SK-N-SH (cell line): ENCODE measurements around the gene MBD6. TPM values are rescaled to one million over a fixed set of nuclear protein-coding genes. Genes with fewer than 3 reads are reported as not detected.

Experiments used
- CTCF ChIA-PET: fragments of 300-600, 350-600 bp; formaldehyde crosslinking; extraction: SDS; loops from one replicate; lab custom pipeline; 2021; lab: Yijun Ruan, JAX
- POLR2A ChIA-PET: fragments of 350-600 bp; sonication (Branson Sonifier 250); formaldehyde crosslinking; extraction: SDS; loops from one replicate; lab custom pipeline; 2020; ENCODE audit warnings: antibody characterized with exemption, inconsistent platforms; lab: Yijun Ruan, JAX
- DNase-seq: peaks from one replicate; pipeline ENCODE4 v3.0.0; 2012
- H2AFZ ChIP-seq: fragments of 200-600 bp; sonication (generic); 2 replicates; pipeline ENCODE4 v1.8.1; 2016; ENCODE audit warnings: antibody characterized with exemption, mild to moderate bottlenecking, low read depth
- H3F3A ChIP-seq: fragments of 200-600 bp; sonication (generic); replicated peaks from 2 replicates; pipeline ENCODE3; 2016; ENCODE audit warnings: antibody characterized with exemption, mild to moderate bottlenecking; ENCODE audit not compliant: insufficient read depth
- H3K27ac ChIP-seq, 2 experiments: fragments of 200-500 bp in 1 of 2; fragments of 200-600 bp in 1 of 2; sonication (Bioruptor generic) in 1 of 2; sonication (generic), shearing (Covaris generic) in 1 of 2; 2 replicates each; pipeline versions ENCODE4 v1.5.1 to v1.6.1; 2014 to 2016; ENCODE audit warnings: low read depth in 2 of 2, inconsistent platforms in 1 of 2, low read length in 1 of 2, mild to moderate bottlenecking in 1 of 2, mixed read lengths in 1 of 2
- H3K27me3 ChIP-seq: fragments of 200-600 bp; sonication (generic), shearing (Covaris generic); 2 replicates; pipeline ENCODE4 v1.6.1; 2016; ENCODE audit warnings: mixed run types; ENCODE audit not compliant: insufficient read depth
- H3K36me3 ChIP-seq, 2 experiments: fragments of 200-500 bp in 1 of 2; fragments of 200-600 bp in 1 of 2; sonication (Bioruptor generic) in 1 of 2; sonication (generic) in 1 of 2; replicated peaks in 1 of 2; 2 replicates each; pipeline versions ENCODE3 to v1.5.1; 2014 to 2016; ENCODE audit warnings: low read length in 1 of 2, mild to moderate bottlenecking in 1 of 2; ENCODE audit not compliant: insufficient read depth in 2 of 2, control insufficient read depth in 1 of 2
- H3K4me1 ChIP-seq, 2 experiments: fragments of 200-500 bp in 1 of 2; fragments of 200-600 bp in 1 of 2; sonication (Bioruptor generic) in 1 of 2; sonication (generic), shearing (Covaris generic) in 1 of 2; 2 replicates each; pipeline versions ENCODE4 v1.5.1 to v1.6.1; 2014 to 2016; ENCODE audit warnings: low read depth in 1 of 2, low read length in 1 of 2, mixed run types in 1 of 2; ENCODE audit not compliant: insufficient read depth in 2 of 2, control insufficient read depth in 1 of 2
- H3K4me2 ChIP-seq: fragments of 200-600 bp; sonication (generic), shearing (Covaris generic); 2 replicates; pipeline ENCODE4 v1.6.1; 2017; ENCODE audit warnings: mixed run types
- H3K4me3 ChIP-seq, 2 experiments: fragments of 200-500 bp in 1 of 2; fragments of 200-600 bp in 1 of 2; sonication (Bioruptor generic) in 1 of 2; sonication (generic), shearing (Covaris generic) in 1 of 2; 2 replicates each; pipeline versions ENCODE4 v1.5.1 to v1.8.1; 2014 to 2016; ENCODE audit warnings: low read depth in 2 of 2, inconsistent platforms in 1 of 2, low read length in 1 of 2, mild to moderate bottlenecking in 1 of 2, mixed read lengths in 1 of 2, moderate library complexity in 1 of 2
- H3K79me2 ChIP-seq: fragments of 200-600 bp; sonication (generic); 2 replicates; pipeline ENCODE4 v1.8.1; 2017; ENCODE audit warnings: mild to moderate bottlenecking; ENCODE audit not compliant: insufficient read depth
- H3K9ac ChIP-seq: fragments of 200-600 bp; sonication (generic); 2 replicates; pipeline ENCODE4 v1.6.1; 2017; ENCODE audit warnings: mixed run types
- H3K9me2 ChIP-seq: fragments of 200-600 bp; sonication (generic); 2 replicates; pipeline ENCODE4 v1.6.1; 2017; ENCODE audit warnings: mixed run types
- H3K9me3 ChIP-seq: fragments of 200-600 bp; sonication (generic); 2 replicates; pipeline ENCODE4 v1.6.1; 2017; ENCODE audit warnings: mixed run types, mild to moderate bottlenecking, moderate library complexity
- H4K20me1 ChIP-seq: fragments of 200-600 bp; sonication (generic); 2 replicates; pipeline ENCODE4 v1.6.1; 2017; ENCODE audit warnings: mild to moderate bottlenecking, mixed run types; ENCODE audit not compliant: insufficient read depth
- CTCF ChIP-seq: fragments of 200-600 bp; sonication (generic); IDR thresholded peaks from 2 replicates; pipeline ENCODE4 v1.6.1; 2017; ENCODE audit warnings: antibody characterized with exemption, mild to moderate bottlenecking, moderate library complexity
- EZH2phosphoT487 ChIP-seq: fragments of 200-600 bp; sonication (generic); IDR thresholded peaks from 2 replicates; pipeline ENCODE4 v1.6.1; 2017; ENCODE audit warnings: low read depth, mixed run types, mild to moderate bottlenecking, antibody characterized with exemption, moderate library complexity, borderline replicate concordance
- FOSL2 ChIP-seq: IDR thresholded peaks from 2 replicates; pipeline ENCODE4 v1.4.0; 2012; ENCODE audit warnings: low read depth, mild to moderate bottlenecking, moderate library complexity, borderline replicate concordance
- FOXM1 ChIP-seq: IDR thresholded peaks from 2 replicates; pipeline ENCODE4 v1.4.0; 2012; ENCODE audit warnings: low read depth, mild to moderate bottlenecking
- GABPA ChIP-seq: IDR thresholded peaks from 2 replicates; pipeline ENCODE4 v1.4.0; 2012; ENCODE audit warnings: low read depth, mild to moderate bottlenecking
- GATA2 ChIP-seq: sonication (generic); formaldehyde crosslinking; IDR thresholded peaks from 2 replicates; pipeline ENCODE4 v1.5.0; 2020; ENCODE audit warnings: mild to moderate bottlenecking, missing genetic modification reagents
- MAX ChIP-seq: IDR thresholded peaks from 2 replicates; pipeline ENCODE4 v1.4.0; 2012; ENCODE audit warnings: low read depth
- MEF2A ChIP-seq: IDR thresholded peaks from 2 replicates; pipeline ENCODE4 v1.4.0; 2012; ENCODE audit warnings: low read depth, borderline replicate concordance
- MXI1 ChIP-seq: IDR thresholded peaks from 2 replicates; pipeline ENCODE4 v1.6.1; 2012; ENCODE audit warnings: mild to moderate bottlenecking, low read depth, low read length, improper control_type of control experiment
- NRF1 ChIP-seq: IDR thresholded peaks from 2 replicates; pipeline ENCODE4 v1.6.1; 2012; ENCODE audit warnings: low read depth, mild to moderate bottlenecking, low read length
- PBX3 ChIP-seq: IDR thresholded peaks from 2 replicates; pipeline ENCODE4; 2012
- POLR2AphosphoS5 ChIP-seq: IDR thresholded peaks from 2 replicates; pipeline ENCODE4 v1.6.1; 2012; ENCODE audit warnings: low read depth, low read length
- RAD21 ChIP-seq: IDR thresholded peaks from 2 replicates; pipeline ENCODE4 v1.6.1; 2012; ENCODE audit warnings: mild to moderate bottlenecking, low read length
- RFX5 ChIP-seq: IDR thresholded peaks from 2 replicates; pipeline ENCODE4 v1.6.1; 2012; ENCODE audit warnings: mild to moderate bottlenecking, improper control_type of control experiment, low read length
- SIN3A ChIP-seq: IDR thresholded peaks from 2 replicates; pipeline ENCODE4 v1.6.1; 2012; ENCODE audit warnings: low read depth, mild to moderate bottlenecking, low read length, moderate library complexity, borderline replicate concordance
- SMC3 ChIP-seq: IDR thresholded peaks from 2 replicates; pipeline ENCODE4 v1.6.1; 2012; ENCODE audit warnings: low read depth, low read length, improper control_type of control experiment
- TAF1 ChIP-seq: IDR thresholded peaks from 2 replicates; pipeline ENCODE4 v1.6.1; 2012; ENCODE audit warnings: low read depth, mild to moderate bottlenecking, low read length, moderate library complexity, borderline replicate concordance
- TCF12 ChIP-seq: IDR thresholded peaks from 2 replicates; pipeline ENCODE4 v1.4.0; 2012
- whole genome bisulfite sequencing: methylation state at CpG from one replicate; pipeline ENCODE4 v1.1.6; 2017; ENCODE audit warnings: low lambda C conversion rate; 5-methylcytosine and 5-hydroxymethylcytosine counted together
- polyA plus RNA-seq, 3 experiments: library from polyadenylated mRNA; depleted of rRNA; stranded (reverse); fragments of >200 nt; gene quantifications; 2 replicates each; pipeline ENCODE4 v1.2.3, GENCODE V29; 2012

The MBD6 gene
- polyA plus RNA-seq, 1 of the 3 experiments (the other 2 are of a cell fraction), result 8.6 TPM

GRCh38 chr12:57552306-57552651 lies 29.7 kb downstream of the MBD6 start (continued):
- no peak for TF ChIP-seq MEF2A

GRCh38 chr12:57552835-57553313 lies 30.2 kb downstream of the MBD6 start:
- peaks cover 4 to 33% of the 10 kb centered on the region in 2 experiments; a peak in 3 of 4 replicates for H3K4me1 ChIP-seq
- H3K4me2 ChIP-seq, result peak overlapping the region; percentile 94
- H3K9me3 ChIP-seq, result no peaks in the 10 kb centered on the region
- H3K27me3 ChIP-seq, result no peaks in the 10 kb centered on the region
- peak overlapping the region; percentile 13 to 40; a peak in 2 of 4 replicates for H3K27ac ChIP-seq
- ChIA-PET CTCF (interaction anchor here (0.6 to 5.1 kb wide), 5 partner anchors 12 to 80 kb away, joined by 3 to 24 read pairs (median 4); partner anchors contain the start of gene B4GALNT1), POLR2A (interaction anchor here (1.2 kb wide), 2 partner anchors 32 to 58 kb away, joined by 5 read pairs; partner anchors contain the start of genes ARHGEF25 and DDIT3)
- H2AFZ ChIP-seq, result no peak overlapping the region
- peaks cover 6% of the 10 kb centered on the region for H3F3A ChIP-seq
- H3K4me3 ChIP-seq, result peak overlapping the region in 1 of 2 experiments; percentile 24; a peak in 1 of 4 replicates
- H3K9me2 ChIP-seq, result no peaks in the 10 kb centered on the region
- no peak for TF ChIP-seq GABPA
- no peak for TF ChIP-seq RAD21
- TF ChIP-seq EZH2phosphoT487, result no peak
- no peak for TF ChIP-seq CTCF
- peak; percentile 12; the same call in 1 of the 2 replicates for TF ChIP-seq FOSL2
- no peaks in the 10 kb centered on the region for H4K20me1 ChIP-seq
- DNase-seq, result no peak
- no peak overlapping the region for H3K9ac ChIP-seq
- H3K36me3 ChIP-seq, result peaks cover 2 to 9% of the 10 kb centered on the region in 2 experiments
- 59% methylated on average over 6 of the region's 6 CpGs for WGBS
- H3K79me2 ChIP-seq, result peaks cover 41% of the 10 kb centered on the region; the same call in 1 of the 2 replicates

- POLR2A ChIA-PET, result interaction anchor here (1.2 kb wide), 2 partner anchors 33 to 58 kb away, joined by 5 read pairs; partner anchors contain the start of genes ARHGEF25 and DDIT3
- peak overlapping the region; percentile 13 to 36; a peak in 2 of 4 replicates for H3K27ac ChIP-seq
- TF ChIP-seq CTCF (no peak), MAX (no peak), MEF2A (no peak), SMC3 (no peak), PBX3 (no peak), RAD21 (no peak), SIN3A (no peak), FOXM1 (no peak), GATA2 (no peak), POLR2AphosphoS5 (no peak), NRF1 (no peak), RFX5 (no peak), TCF12 (no peak), MXI1 (no peak), TAF1 (no peak)
- TF ChIP-seq, all 33 proteins: peak for 0
- no peaks in the 10 kb centered on the region for H4K20me1 ChIP-seq
- DNase-seq, result peak; percentile 30
- H3K27me3 ChIP-seq, result no peaks in the 10 kb centered on the region
- H3K9me2 ChIP-seq, result no peaks in the 10 kb centered on the region
- H3K9ac ChIP-seq, result no peak overlapping the region
- H2AFZ ChIP-seq, result no peak overlapping the region
- H3F3A ChIP-seq, result no peaks in the 10 kb centered on the region
- peaks cover 44% of the 10 kb centered on the region; the same call in 1 of the 2 replicates for H3K79me2 ChIP-seq
- peak overlapping the region; percentile 94 for H3K4me2 ChIP-seq
- CTCF ChIA-PET, result interaction anchor here (0.6 to 5.1 kb wide), 5 partner anchors 11 to 79 kb away, joined by 3 to 24 read pairs (median 4); partner anchors contain the start of gene B4GALNT1
- no peaks in the 10 kb centered on the region for H3K9me3 ChIP-seq
- peaks cover 4 to 33% of the 10 kb centered on the region in 2 experiments; a peak in 3 of 4 replicates for H3K4me1 ChIP-seq
- no peak overlapping the region for H3K4me3 ChIP-seq
- peaks cover 2 to 9% of the 10 kb centered on the region in 2 experiments for H3K36me3 ChIP-seq
- WGBS, result 81% methylated on average over 7 of the region's 7 CpGs
Observed at GRCh38 chr12:57553343-57554202, 30.9 kb downstream of the MBD6 start.
